NCI-H446 (cell line): ENCODE results near the gene CORO2B.

Experiments used
- DNase-seq, 2 experiments: peaks; one replicate each; lab custom pipeline; 2025; lab: John Stamatoyannopoulos, UW

The CORO2B gene

DNA sequence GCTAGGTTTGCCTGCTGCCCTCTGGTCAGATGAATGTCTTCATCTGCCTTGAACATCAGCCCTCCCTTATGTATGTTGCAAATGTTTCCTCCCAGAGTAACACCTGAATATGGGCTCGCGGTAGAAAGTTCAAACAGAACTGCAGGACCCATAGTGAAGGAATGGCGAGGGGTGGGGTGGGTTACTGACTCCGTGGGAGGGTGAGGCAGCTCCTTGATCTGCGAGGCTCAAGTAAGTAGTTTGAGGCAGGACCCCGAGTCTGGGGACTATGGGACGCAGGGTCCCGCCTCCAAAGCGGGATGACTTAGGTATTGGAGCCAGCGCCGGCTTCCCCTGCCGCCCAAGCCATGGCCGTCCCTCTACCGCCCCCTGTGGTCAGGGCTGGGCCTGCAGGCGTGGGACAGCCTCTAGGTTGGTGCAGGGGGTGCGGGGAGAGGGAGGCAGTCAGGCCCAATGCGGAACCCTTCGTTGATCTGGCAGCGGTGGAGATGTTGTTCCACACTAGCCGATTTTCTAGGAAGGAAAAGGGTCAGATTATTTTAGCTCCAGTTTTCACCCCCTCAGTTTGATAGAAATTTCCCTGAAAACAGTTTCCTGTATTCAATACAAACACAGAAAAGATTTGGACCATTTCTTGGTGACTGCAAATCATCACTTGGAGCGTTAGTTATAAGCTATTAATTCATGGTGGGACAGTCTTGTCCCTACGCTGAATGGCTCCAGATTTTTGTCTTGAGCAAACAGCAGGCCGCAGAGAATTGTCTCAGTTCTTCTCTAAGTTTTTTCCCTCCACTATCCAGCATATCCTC lies 72.3 kb downstream of the CORO2B start:
- no peak for DNase-seq

DNA sequence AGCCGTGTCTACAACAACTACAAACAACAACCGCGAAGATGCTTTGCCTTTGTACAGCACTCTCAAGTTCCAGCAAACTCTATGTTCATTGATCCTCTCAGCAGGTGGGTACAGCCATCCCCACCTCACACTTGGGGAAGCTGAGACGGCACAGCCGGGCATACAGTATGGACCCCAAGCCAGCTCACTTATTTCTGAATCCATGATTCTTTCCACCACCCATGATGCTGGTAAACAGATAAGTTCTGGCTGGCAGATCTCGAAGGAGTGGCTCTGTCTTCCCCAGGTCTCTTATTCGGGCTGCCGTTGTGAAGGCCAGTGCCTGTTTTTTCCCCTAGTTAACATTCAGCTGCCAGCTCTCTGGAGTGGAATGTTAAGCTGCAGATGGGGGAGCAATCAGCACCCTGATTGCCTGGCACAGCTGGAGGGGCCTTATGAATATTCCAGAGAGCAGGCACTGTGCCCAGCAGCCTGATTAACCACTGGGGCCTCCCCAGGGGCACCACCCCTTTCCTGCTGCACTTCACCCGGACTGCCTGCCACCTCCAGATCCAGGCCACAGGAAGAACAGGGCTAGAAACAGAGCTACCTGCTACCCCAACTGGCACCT lies 73.2 kb downstream of the CORO2B start:
- DNase-seq = peak in 1 of 2 experiments; percentile 44

DNA sequence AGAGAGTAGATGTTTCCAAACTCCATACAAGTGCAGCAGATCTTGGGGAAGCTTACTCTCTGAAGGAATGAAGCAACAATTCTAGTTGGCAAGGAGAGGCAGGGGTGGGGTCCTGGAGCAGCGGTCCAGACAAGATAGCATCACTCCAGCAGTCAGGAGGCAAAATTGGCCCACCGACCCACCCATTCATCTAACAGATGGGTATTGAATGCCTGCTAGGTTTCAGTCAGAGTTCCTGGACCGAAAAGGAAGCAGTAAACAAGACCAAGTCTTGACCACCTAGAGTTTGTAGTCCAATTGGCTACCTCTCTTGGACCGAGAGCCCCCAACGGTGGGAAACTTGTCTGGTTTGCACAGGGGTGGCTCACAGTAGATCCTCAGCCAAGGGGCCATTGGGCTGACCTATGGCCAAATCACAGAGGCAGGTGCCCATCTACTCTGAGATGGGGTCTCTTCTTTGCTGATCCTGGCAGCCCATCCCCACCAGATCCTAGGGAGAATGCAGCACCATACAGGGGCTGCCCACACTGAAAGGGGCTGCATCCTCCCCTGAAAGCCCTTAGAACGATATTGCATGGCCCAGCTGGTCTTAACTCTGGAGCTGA lies 74.3 kb downstream of the CORO2B start:
- DNase-seq = no peak

DNA sequence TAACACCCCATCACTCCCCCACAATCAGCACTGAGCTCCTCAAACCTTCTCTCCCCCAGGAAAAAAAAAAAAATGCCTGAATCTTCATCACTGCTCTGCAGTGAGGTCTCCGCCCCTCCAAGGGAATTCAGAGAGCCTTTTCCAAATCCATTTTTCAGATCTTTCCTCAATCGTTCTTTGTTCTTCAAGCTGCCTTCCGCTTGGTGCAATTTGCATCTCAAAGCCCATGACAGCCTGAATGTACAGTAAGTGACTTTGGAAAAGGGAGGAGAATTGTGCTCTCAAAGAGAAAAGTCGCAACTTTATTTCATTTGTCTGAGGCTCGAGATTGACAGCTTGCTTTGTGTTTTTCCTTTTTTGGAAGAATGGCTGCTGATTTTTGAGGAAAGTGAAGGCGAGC lies 75.0 kb downstream of the CORO2B start:
- DNase-seq = no peak

DNA sequence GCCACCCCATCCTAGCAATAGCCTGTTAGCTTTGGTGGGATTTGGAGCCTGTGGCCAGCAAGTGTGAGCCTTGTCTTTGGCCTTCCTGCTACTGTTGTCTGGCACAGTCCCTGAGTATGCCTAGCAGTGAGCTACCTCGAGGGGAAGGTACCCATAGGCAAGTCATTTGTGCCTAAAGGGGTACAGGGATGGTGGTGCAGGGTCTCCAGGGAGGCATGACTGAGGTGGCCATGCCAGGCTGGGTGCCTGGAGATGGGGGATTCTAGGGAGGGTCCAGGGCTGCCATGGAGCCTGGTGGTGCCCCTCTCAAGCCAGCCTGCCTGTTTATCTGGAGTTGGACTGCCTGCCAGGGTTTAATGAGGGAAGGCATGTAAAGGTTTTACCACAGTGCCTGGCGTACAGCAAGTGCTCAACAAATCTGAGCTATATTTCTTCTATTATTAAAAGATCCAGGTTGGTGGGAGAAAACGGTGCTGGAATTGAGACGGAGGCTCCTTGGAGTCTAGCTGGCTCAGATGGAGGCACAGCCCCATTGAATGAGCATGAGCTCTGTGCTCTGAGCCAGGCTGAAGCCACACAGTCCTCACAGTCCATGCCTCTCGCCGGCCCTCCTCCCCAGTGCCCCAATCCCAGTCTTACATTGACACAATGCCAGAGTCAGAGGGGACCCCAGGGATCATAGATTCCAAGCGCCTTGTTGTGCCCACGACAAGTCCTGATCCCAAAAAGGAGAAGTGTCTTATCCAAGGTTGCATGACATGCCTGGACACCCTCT lies 76.2 kb downstream of the CORO2B start:
- DNase-seq = no peak

DNA sequence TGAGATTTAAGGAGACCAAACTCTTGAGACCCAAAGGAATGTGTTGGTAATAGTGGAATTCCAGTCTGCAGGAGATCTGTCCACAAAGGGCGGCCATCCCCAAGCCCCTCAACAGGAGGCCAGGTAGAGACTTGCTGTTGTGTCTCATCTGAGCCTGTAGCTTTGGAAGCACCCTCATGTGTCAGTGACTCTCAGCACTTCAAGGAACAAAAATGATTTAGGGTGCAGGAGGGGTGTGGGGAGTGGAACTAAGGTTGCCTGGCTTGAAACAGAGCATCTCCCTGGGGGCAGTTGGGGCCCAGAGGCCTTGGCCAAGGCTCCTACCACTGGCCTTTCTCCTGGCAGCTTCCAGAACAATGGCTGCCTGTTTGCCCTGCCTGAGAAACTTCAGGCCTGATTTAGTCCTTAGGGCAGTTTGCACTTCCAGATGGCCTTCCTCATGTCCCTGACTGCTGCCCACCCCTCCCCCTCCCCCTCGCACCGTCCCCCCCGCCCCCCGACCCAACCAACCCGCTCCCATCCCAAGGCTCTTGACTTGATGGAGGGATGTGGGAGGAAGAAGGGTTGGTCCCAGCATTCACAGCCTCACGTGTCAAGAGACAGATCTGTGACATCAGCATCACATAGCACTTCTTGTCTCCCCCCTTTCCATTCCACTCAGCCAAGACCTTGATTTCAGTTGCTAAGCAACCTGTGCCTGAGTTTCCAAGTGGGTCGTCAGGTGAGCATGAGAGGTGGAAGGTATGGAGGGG lies 77.1 kb downstream of the CORO2B start:
- DNase-seq = no peak

DNA sequence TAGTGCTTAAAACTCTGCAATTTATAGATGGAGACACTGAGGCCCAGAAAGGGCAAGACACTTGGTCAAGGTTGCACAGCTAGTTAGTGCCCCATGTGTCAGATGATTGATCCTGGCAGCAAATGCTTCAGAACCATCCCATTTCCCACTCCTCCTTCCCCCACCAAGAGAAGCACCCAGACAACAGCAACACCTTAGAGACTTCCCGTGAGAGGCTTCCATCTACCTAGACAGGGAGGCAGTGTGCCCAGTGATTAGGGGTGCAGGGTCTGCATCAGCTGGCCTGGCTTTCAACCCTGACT lies 77.6 kb downstream of the CORO2B start:
- DNase-seq = no peak

DNA sequence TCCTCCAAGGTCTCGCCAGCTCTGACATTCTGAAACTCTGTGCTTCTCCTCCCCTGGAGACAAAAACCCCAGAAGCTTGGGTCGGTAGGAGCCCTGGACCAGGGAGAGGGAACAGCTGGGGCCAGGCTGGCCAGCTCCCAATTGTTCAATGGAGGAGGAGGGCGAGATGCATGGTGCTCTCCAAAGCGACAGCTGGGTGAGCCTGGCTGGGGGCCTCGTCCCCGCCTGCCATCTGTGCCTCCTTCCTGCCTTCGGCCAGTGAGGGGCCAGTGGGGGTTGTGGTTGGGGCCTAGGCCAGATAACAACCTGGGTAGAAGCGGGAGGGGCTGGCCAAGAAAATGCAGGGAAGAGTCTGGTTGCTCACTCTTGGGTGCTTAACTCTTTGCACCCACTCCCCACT lies 79.4 kb downstream of the CORO2B start:
- peak; percentile 61 to 93 for DNase-seq

DNA sequence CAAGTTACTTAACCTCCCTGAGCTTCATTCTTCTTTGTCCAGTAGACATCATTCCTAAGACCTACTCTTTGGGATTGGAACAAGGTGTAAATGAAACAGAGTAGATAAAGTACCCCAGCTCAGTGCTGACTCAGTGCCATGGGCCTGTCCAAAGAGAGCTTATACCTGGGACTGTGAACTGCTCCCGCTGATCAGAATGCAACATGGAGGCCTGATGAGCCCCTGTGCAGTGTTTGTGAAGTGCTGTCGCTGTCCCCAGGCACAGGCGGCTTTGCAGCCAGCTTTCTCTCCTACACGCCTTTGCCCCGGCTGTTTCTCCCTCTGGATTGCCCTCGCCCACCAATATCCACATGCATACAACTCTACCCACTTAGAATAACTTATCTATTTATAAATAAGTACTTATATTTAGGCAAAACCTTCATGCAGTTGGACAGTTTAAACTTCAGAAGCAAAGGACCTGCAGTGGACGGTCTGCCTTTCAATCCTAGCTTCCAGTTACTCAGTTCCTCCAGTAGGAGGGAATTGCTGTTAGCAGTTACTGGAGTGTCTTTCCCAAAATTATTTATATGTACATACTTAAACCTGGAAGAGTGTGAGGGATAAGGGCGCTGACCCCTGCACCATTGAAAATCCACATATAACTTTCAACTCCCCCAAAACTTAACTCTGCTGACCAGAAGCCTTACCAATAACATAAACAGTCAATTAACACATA lies 80.0 kb downstream of the CORO2B start:
- no peak for DNase-seq

DNA sequence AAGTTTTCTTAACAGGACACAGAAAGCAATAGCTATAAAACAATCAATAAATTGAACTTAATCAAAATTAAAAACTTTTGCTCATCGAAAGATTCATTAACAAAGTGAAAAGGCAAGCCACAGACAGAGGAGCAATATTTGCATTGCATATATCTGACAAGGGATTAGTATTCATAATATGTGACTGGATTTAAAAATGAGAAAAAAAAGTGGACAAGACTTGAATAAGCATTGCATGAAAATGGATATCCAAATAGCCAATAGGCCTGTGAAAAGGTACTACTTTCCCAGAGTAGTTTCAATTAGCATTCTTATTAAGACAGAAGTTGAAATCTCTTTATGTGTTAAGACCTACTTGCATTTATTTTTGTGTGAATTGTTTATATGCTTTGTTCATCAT lies 84.7 kb downstream of the CORO2B start:
- DNase-seq = no peak

DNA sequence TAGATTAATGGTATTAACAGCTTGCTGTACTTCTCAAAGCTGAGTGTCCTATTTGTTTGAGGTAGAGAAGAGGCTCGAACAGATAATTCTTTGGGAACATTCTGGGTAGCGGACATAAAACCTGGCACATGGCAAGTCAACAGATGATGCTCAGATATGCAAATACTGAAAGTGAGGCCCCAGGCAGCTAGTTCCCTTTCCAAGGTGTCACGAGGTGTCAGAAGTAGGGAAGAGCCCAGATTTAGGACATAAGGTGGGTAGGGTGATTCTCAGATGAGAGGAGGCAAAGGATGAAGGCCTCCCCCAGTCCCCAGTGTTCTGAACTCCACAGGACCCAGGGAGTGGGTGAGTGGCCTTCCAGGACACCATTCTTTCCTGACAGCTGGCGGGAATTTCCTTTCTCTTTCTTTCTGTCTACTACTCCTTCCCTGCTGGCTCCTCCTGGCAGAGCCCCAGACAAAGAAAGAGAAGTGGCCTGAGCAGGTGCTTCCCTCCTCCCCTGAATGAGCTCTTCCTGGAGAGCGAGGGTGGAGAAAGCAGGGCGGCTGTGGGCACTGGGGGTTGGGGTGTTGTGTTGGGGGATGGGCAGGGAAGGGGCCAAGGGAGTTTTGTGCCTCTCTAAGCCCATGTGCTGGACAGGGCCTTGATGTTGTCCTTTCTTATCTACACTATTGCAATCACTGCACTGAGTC lies 87.5 kb downstream of the CORO2B start:
- peak in 1 of 2 experiments; percentile 66 for DNase-seq

DNA sequence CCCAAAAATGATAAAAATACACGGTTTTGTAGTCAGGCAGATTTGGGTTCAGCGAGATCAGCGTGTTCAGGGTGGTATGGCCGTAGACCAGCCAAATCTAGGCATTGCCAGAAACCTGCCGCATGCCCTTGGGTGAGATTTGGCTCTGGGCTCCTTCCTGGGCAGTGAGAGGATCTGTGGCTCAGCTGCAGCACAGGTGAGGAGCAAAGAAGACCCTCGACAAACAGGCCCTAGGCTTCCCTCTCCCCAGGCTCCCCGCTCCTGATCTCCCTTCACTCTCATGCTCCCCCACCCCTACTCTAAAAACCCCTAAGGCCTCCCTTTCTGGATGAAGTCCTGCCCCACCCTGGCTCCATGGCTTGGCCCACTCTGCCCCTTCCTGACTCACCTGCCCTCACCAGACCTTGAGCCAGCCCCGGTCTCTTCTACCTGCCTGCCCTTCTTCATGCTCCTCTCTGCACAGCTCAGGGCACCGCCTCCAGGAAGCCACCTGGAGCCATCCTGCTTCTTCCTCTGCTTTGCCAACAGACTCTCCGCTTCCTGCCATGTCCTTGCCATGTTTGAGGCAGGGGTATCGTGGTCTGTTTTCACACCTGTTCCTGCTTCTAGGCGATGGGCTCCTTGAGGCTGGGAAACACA lies 88.1 kb downstream of the CORO2B start:
- DNase-seq = no peak

DNA sequence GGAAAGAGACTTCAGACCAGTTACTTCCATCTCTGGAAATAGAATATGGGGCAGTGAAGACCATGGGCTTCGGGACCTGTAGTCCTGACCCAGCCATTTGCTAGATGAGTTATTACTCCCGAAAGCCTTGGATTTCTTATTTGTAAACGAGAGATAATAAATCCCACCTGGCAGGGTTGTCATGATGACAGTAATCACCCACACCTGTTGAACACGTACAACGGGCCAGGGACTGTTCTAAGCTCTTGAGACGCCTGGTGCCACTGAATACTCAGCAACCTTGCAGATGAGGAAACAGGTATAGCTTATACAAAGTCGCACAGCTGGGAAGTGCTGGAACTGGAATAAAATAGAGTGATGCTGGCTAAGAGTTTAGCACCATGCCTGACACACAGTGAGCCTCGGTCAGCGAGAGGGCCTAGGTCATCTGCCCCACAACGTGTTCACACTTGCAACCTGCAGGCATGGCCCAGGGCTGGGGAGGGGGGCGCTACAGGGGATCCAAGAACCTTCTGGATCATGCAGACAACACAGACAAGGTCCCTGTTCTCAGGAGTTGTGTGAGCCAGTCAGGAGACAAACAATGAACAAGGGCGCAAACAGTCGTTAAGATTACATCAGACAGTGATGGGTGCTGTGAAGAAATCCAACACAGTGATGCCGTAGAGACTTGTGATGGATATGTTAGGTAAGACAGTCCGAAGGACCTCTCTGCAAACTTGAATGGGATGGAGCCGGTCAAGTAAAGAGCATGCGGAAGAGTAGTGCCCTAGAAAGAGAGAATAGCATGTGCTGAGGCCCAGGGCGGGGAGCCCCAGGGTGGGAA lies 89.2 kb downstream of the CORO2B start:
- DNase-seq = no peak

DNA sequence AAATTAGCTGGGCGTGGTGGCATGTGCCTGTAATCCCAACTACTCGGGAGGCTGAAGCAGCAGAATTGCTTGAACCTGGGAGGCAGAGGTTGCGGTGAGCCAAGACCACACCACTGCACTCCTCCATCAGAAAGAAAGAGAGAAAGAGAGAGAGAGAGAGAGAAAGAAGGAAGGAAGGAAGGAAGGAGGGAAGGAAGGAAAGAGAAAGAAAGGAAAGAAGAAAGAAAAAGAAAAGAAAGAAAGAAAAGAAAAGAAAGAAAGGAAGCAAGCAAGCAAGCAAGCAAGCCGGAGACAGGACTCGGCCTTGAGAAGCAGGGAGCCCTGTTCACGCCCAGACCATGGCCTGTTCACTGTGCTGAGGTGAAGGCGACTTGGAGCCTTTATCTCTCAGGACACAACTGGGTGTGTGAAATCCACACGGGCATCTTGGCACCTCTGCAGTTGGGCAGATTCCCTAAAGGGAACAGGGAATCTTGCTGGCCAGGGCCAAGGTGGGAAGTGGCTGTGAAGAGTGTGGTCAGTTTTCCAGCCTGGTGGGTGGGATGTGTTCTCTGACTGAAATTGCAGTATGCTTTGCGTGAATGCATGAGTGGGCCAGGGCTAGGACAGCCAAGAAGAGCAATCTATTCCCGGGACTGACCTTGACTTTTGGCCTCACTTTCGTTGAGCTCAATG lies 90.3 kb downstream of the CORO2B start:
- DNase-seq = no peak

DNA sequence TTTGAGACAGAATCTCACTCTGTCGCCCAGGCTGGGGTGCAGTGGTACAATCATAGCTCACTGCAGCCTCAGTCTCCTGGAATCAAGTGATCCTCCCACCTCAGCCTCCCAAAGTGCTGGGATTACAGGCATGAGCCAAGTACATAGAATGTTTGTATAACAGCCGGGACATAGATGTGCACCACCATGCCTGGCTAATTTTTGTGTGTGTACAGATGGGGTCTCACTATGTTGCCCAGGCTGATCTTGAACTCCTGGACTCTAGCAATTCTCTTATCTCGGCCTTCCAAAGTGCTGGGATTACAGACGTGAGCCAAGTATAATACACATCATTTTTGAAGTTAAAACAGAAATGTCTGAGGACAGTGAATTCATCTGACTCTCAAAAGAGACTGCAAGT lies 93.5 kb downstream of the CORO2B start:
- no peak for DNase-seq

DNA sequence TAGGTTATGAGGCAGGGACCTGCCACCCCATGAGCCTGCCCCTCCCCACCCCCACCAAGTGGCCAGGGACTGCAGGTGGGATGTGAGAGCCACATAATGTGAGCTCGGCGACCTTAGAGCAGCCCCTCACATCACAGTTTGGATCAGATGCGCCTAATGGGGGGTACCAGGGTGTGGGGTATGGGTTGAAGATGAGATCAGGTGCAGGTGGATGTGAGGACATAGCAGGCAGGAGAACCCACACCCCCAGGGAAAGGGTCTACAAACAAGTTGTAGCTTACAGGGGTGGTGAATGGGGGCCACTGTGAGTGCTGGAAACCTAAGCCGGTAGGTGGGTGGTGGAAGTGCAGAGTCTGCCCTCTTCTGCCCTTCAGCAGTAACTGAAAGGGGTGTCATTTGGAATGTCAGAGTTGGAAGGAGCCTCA lies 94.0 kb downstream of the CORO2B start:
- DNase-seq = peak; percentile 37 to 40

DNA sequence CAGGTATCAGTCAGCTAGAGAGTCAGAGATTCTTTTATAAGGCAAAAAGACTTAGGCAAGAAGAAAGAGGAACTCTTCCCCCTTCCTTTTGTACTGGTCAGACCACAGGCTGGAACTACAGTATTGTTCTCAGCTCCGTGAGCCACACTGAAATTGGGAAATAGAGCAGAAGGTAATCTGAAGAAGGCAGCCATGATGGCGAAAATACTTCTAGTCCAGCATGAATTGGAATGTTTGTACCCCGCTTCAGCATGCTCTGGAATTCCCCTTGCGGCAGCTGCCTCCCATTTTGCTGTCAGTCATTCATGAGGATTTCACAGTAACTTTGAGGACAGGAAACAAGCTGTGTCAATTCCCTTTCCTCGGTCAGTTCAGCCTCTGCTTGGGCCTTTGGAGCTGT lies 96.2 kb downstream of the CORO2B start:
- DNase-seq = no peak

DNA sequence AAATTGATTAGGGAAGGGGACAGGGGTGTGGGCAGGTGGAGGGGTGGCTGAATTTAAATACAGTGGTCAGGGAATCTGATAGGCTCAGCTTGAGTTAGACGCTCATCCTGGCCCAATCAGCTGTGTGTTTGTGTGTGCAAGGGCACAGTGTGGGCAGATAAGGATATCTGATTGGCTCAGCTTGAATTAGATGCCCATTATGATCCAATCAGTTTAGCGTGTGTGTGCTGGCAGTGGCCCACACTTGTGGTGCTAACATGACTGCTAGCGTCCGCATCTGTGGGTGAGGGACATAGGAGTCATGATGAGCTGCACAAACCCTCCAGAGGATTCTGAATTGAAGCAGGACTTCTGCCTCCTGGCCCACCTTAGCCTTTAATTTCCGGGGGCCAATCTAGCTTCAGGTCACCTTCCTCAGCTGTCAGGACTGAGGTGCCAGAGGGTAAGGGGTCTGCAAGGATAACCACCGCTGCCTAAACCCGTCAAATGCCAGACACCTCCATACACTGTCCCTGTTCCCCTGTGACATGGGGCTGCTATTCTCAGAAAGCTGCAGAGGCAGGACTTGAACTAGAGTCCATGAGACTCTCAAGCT lies 97.3 kb downstream of the CORO2B start:
- no peak for DNase-seq
